SK-N-SH treated with all-trans-retinoic acid at 6 μM for 48 hours (cell line): ENCODE data around the gene PWWP2B.

ENCODE experiments used
- ARNTL ChIP-seq: fragments of 450-650 bp; formaldehyde crosslinking; IDR thresholded peaks from 2 replicates; pipeline ENCODE4 v1.5.0; 2020; ENCODE audit warnings: low read depth, mild to moderate bottlenecking, moderate library complexity, borderline replicate concordance
- CSDC2 ChIP-seq: fragments of 250-450 bp; sonication (Bioruptor Pico); IDR thresholded peaks from 2 replicates; pipeline ENCODE4 v1.5.0; 2020; ENCODE audit warnings: mild to moderate bottlenecking, moderate library complexity
- CSRNP3 ChIP-seq: fragments of 250-450 bp; sonication (Bioruptor Pico); IDR thresholded peaks from 2 replicates; pipeline ENCODE4 v1.5.1; 2021; ENCODE audit warnings: mild to moderate bottlenecking, moderate library complexity
- PATZ1 ChIP-seq: fragments of 250-450 bp; sonication (Bioruptor Pico); IDR thresholded peaks from 2 replicates; pipeline ENCODE4 v1.8.0; 2020; ENCODE audit warnings: mild to moderate bottlenecking, moderate library complexity, borderline replicate concordance
- RARB ChIP-seq: fragments of 250-450 bp; sonication (Bioruptor Pico); IDR thresholded peaks from 2 replicates; pipeline ENCODE4 v1.8.0; 2021; ENCODE audit warnings: mild to moderate bottlenecking, moderate library complexity
- TSHZ2 ChIP-seq: fragments of 250-450 bp; sonication (Bioruptor Pico); IDR thresholded peaks from 2 replicates; pipeline ENCODE4 v1.5.0; 2020; ENCODE audit warnings: mild to moderate bottlenecking, moderate library complexity
- ZFP3 ChIP-seq: fragments of 250-450 bp; sonication (Bioruptor Pico); IDR thresholded peaks from 2 replicates; pipeline ENCODE4 v1.5.0; 2020; ENCODE audit warnings: mild to moderate bottlenecking, moderate library complexity
- ZNF70 ChIP-seq: fragments of 450-650 bp; formaldehyde crosslinking; IDR thresholded peaks from 2 replicates; pipeline ENCODE4 v1.5.0; 2020; ENCODE audit warnings: mild to moderate bottlenecking, moderate library complexity

GRCh38 chr10:132364594-132364970 lies 32.4 kb upstream of the PWWP2B start:
- TF ChIP-seq CSDC2 (CRISPR knock-in tag) (no peak), ZNF70 (CRISPR knock-in tag) (no peak), PATZ1 (no peak), ZFP3 (CRISPR knock-in tag) (no peak), RARB (CRISPR knock-in tag) (no peak), CSRNP3 (CRISPR knock-in tag) (no peak), ARNTL (CRISPR knock-in tag) (no peak), TSHZ2 (CRISPR knock-in tag) (no peak)
